ENCODE measurements around the gene NRTN. TPM values are rescaled to one million over a fixed set of nuclear protein-coding genes. Genes with fewer than 3 reads are reported as not detected.

Gene NRTN
- total RNA-seq, 2 donors from 2014 or later = 24.1 to 70.9 TPM

- H3K27me3 ChIP-seq = no peaks in the 10 kb centered on the region
- intact Hi-C loops (cut with DNase I) = no loop called here
- H3K27ac ChIP-seq = no peak overlapping the region
- no peak overlapping the region for H3K4me3 ChIP-seq
- peaks cover 8 to 11% of the 10 kb centered on the region in 2 donors for H3K36me3 ChIP-seq (replicated peaks in 1 of 2; ENCODE audit: insufficient read depth in 1 of 2, low read depth in 2 of 2)
- WGBS, 2 donors = 75% methylated on average over 9 of the region's 9 CpGs; no CpG with 5 or more reads in 1 of the 2 donors
- H3K9me3 ChIP-seq = no peaks in the 10 kb centered on the region
- DNase-seq (no peak), ATAC-seq (no peak)
- TF ChIP-seq CTCF (IDR thresholded peaks at IDR 0.05) = no peak
- TF ChIP-seq POLR2A (IDR thresholded peaks at IDR 0.05) = no peak
- H3K4me1 ChIP-seq = no peaks in the 10 kb centered on the region
Measured at GRCh38 chr19:5782322-5782721, 22.5 kb upstream of the NRTN start.

- H3K36me3 ChIP-seq (replicated peaks in 1 of 2; ENCODE audit: insufficient read depth in 1 of 2, low read depth in 2 of 2) = peaks cover 13 to 19% of the 10 kb centered on the region in 2 donors
- H3K4me1 ChIP-seq = no peaks in the 10 kb centered on the region
- H3K4me3 ChIP-seq = no peak overlapping the region
- DNase-seq (no peak), ATAC-seq (peak; percentile 7)
- intact Hi-C loops (cut with DNase I) = no loop called here
- no peaks in the 10 kb centered on the region for H3K27me3 ChIP-seq
- WGBS, 2 donors = 78 to 91% methylated on average over 11 to 42 of the region's 48 CpGs
- TF ChIP-seq CTCF (IDR thresholded peaks at IDR 0.05) = no peak
- no peaks in the 10 kb centered on the region for H3K9me3 ChIP-seq
- no peak overlapping the region for H3K27ac ChIP-seq
Measured at GRCh38 chr19:5782945-5783919, 21.6 kb upstream of the NRTN start.

DNA sequence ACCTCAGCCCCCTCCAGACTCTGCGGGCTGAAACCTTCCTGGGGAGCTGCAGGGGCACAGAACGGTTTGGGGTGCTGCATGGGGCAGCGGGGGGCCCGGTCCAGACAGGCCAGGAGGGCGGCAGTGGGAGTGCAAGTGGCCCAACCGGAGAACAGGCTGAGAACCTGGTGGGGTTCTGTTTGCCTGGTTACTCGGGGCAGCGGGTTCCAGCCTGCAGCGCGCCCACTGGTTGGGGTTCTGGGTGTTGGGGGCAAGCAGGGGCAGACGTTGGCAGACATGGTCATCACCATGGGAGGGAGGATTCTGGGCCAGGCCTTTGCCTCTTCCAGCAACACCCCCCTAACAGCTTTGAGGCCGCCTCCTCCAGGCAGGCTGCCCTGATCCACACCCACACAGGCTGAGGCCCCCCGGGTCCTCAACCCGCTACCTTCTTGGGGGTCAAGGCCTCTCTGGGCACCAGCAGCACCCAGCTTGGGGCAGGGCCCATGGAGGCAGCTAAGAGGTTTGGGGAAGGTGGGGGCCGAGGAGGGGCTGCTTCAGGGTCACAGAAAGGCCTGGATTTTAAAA lies 20.2 kb upstream of the NRTN start, which contains the start of gene PRR22:
PRR22 (minus strand) TSS at position 166 of the 567 bp plus-strand sequence; CDS start at position 80, 86 bp downstream.
- 81 to 86% methylated on average over 4 to 15 of the region's 15 CpGs for WGBS, 2 donors
- Histone ChIP-seq H3K27ac (no peak within 1 kb of the TSS), H3K36me3 (replicated peaks in 1 of 2; ENCODE audit: insufficient read depth in 1 of 2, low read depth in 2 of 2) (peaks cover 24 to 27% of the 10 kb centered on the region in 2 donors), H3K4me1 (no peaks in the 10 kb centered on the region), H3K4me3 (no peak within 1 kb of the TSS), H3K9me3 (no peaks in the 10 kb centered on the region), H3K27me3 (no peaks in the 10 kb centered on the region)
- ATAC-seq = no peak
- TF ChIP-seq CTCF (IDR thresholded peaks at IDR 0.05) (no peak), POLR2A (IDR thresholded peaks at IDR 0.05) (no peak)
- DNase-seq = no peak
- intact Hi-C loops (cut with DNase I) = no loop called here

- no peak for ATAC-seq
- peaks cover 26 to 29% of the 10 kb centered on the region in 2 donors for H3K36me3 ChIP-seq (replicated peaks in 1 of 2; ENCODE audit: insufficient read depth in 1 of 2, low read depth in 2 of 2)
- intact Hi-C loops (cut with DNase I) = no loop called here
Measured at GRCh38 chr19:5785423-5785822, 19.4 kb upstream of the NRTN start.

More at GRCh38 chr19:5785423-5785822, 19.4 kb upstream of the NRTN start:
- WGBS, 2 donors = 91% methylated on average over 16 of the region's 37 CpGs; no CpG with 5 or more reads in 1 of the 2 donors
- no peaks in the 10 kb centered on the region for H3K27me3 ChIP-seq
- no peak overlapping the region for H3K27ac ChIP-seq
- no peaks in the 10 kb centered on the region for H3K9me3 ChIP-seq
- H3K4me1 ChIP-seq = peaks cover 6% of the 10 kb centered on the region
- no peak for DNase-seq
- TF ChIP-seq CTCF (IDR thresholded peaks at IDR 0.05) (no peak), POLR2A (IDR thresholded peaks at IDR 0.05) (no peak)
- H3K4me3 ChIP-seq = no peak overlapping the region

All from body of pancreas (tissue), 4 donors.